HEK293 (cell line): Measurements from ENCODE around the gene C12orf42.

ENCODE experiments used
- CTCF ChIA-PET: fragments of 350-600 bp; formaldehyde crosslinking; extraction: SDS; loops from one replicate; lab custom pipeline; 2021; ENCODE audit warnings: antibody characterized with exemption; lab: Yijun Ruan, JAX
- POLR2A ChIA-PET: fragments of 300-600 bp; formaldehyde crosslinking; extraction: SDS; loops from one replicate; lab custom pipeline; 2020; ENCODE audit warnings: antibody characterized with exemption, inconsistent platforms; lab: Yijun Ruan, JAX
- H3K27ac ChIP-seq: fragments of 200-500 bp; sonication (Bioruptor generic); 2 replicates; pipeline ENCODE4 v1.5.1; 2014; ENCODE audit warnings: low read depth, low read length, control low read depth, inconsistent platforms; ENCODE audit errors: extremely low read depth
- H3K36me3 ChIP-seq, 2 experiments: fragments of 200-500 bp in 1 of 2; sonication (Bioruptor generic) in 1 of 2; 1 replicate in 1 of 2; 2 replicates in 1 of 2; pipeline ENCODE4 v1.5.1; 2014 to 2017; ENCODE audit warnings: inconsistent platforms in 2 of 2, low read length in 2 of 2; ENCODE audit not compliant: control insufficient read depth in 2 of 2, insufficient read depth in 1 of 2
- H3K4me1 ChIP-seq: fragments of 200-500 bp; sonication (Bioruptor generic); 2 replicates; pipeline ENCODE4 v1.5.1; 2014; ENCODE audit warnings: mild to moderate bottlenecking, low read length, inconsistent platforms; ENCODE audit not compliant: control insufficient read depth, insufficient read depth
- H3K4me3 ChIP-seq: 2 replicates; pipeline ENCODE4 v1.5.1; 2011; ENCODE audit warnings: low read depth, mild to moderate bottlenecking, control low read depth, low read length, moderate library complexity
- H3K9me3 ChIP-seq: fragments of 200-500 bp; sonication (Bioruptor generic); 2 replicates; pipeline ENCODE4 v1.5.1; 2014; ENCODE audit warnings: low read depth, low read length, inconsistent platforms; ENCODE audit not compliant: control insufficient read depth, insufficient read depth
- OSR2 ChIP-seq: fragments of 450-650 bp; formaldehyde crosslinking; IDR thresholded peaks from 2 replicates; pipeline ENCODE4 v1.5.1; 2016; ENCODE audit warnings: missing biosample characterization, missing genetic modification characterization
- PBX3 ChIP-seq: sonication (generic); formaldehyde crosslinking; IDR thresholded peaks from 2 replicates; pipeline ENCODE4 v1.8.1; 2022; ENCODE audit warnings: mild to moderate bottlenecking, moderate library complexity, missing genetic modification reagents
- WT1 ChIP-seq: fragments of 450-650 bp; formaldehyde crosslinking; IDR thresholded peaks from 2 replicates; pipeline ENCODE4 v1.5.1; 2016; ENCODE audit warnings: missing biosample characterization, missing genetic modification characterization
- ZBTB6 ChIP-seq: fragments of 450-650 bp; formaldehyde crosslinking; IDR thresholded peaks from 2 replicates; pipeline ENCODE4 v1.5.1; 2017; ENCODE audit warnings: missing biosample characterization, missing genetic modification characterization
- ZNF132 ChIP-seq: fragments of 450-650 bp; formaldehyde crosslinking; IDR thresholded peaks from 2 replicates; pipeline ENCODE4 v1.5.1; 2017; ENCODE audit warnings: missing biosample characterization, missing genetic modification characterization, borderline replicate concordance
- ZNF140 ChIP-seq: fragments of 450-650 bp; formaldehyde crosslinking; IDR thresholded peaks from 2 replicates; pipeline ENCODE4 v1.5.1; 2016; ENCODE audit warnings: missing biosample characterization, missing genetic modification characterization
- ZNF155 ChIP-seq: fragments of 450-650 bp; formaldehyde crosslinking; IDR thresholded peaks from 2 replicates; pipeline ENCODE4 v1.5.1; 2016; ENCODE audit warnings: missing biosample characterization, missing genetic modification characterization
- ZNF157 ChIP-seq: fragments of 450-650 bp; formaldehyde crosslinking; IDR thresholded peaks from 2 replicates; pipeline ENCODE4 v1.5.1; 2016; ENCODE audit warnings: missing biosample characterization, missing genetic modification characterization
- ZNF174 ChIP-seq: fragments of 450-650 bp; formaldehyde crosslinking; IDR thresholded peaks from 2 replicates; pipeline ENCODE4 v1.5.0; 2017; ENCODE audit warnings: missing biosample characterization, mild to moderate bottlenecking, missing genetic modification characterization
- ZNF175 ChIP-seq: fragments of 450-650 bp; formaldehyde crosslinking; IDR thresholded peaks from 2 replicates; pipeline ENCODE4 v1.5.1; 2016; ENCODE audit warnings: missing biosample characterization, missing genetic modification characterization
- ZNF18 ChIP-seq: fragments of 450-650 bp; formaldehyde crosslinking; IDR thresholded peaks from 2 replicates; pipeline ENCODE4 v1.5.1; 2016; ENCODE audit warnings: missing biosample characterization, missing genetic modification characterization
- ZNF19 ChIP-seq: fragments of 450-650 bp; formaldehyde crosslinking; IDR thresholded peaks from 2 replicates; pipeline ENCODE4; 2016; ENCODE audit warnings: missing biosample characterization, missing genetic modification characterization, low read depth
- ZNF266 ChIP-seq: fragments of 450-650 bp; formaldehyde crosslinking; IDR thresholded peaks from 2 replicates; pipeline ENCODE4 v1.5.1; 2016; ENCODE audit warnings: missing biosample characterization, missing genetic modification characterization, low read depth
- ZNF280C ChIP-seq: fragments of 450-650 bp; formaldehyde crosslinking; IDR thresholded peaks from 2 replicates; pipeline ENCODE4 v1.5.1; 2016; ENCODE audit warnings: missing biosample characterization, missing genetic modification characterization
- ZNF324 ChIP-seq: fragments of 450-650 bp; formaldehyde crosslinking; IDR thresholded peaks from 2 replicates; pipeline ENCODE4 v1.5.1; 2016; ENCODE audit warnings: missing biosample characterization, missing genetic modification characterization
- ZNF514 ChIP-seq: fragments of 450-650 bp; formaldehyde crosslinking; IDR thresholded peaks from 2 replicates; pipeline ENCODE4 v1.5.1; 2016; ENCODE audit warnings: missing biosample characterization, missing genetic modification characterization
- ZNF518A ChIP-seq: fragments of 450-650 bp; formaldehyde crosslinking; conservative IDR thresholded peaks from 2 replicates; pipeline ENCODE4 v1.5.1; 2016; ENCODE audit warnings: low read depth, missing biosample characterization, missing genetic modification characterization
- ZNF529 ChIP-seq: fragments of 450-650 bp; formaldehyde crosslinking; IDR thresholded peaks from 2 replicates; pipeline ENCODE4 v1.5.1; 2017; ENCODE audit warnings: missing genetic modification characterization, missing biosample characterization; ENCODE audit not compliant: insufficient replicate concordance
- ZNF624 ChIP-seq: fragments of 450-650 bp; formaldehyde crosslinking; IDR thresholded peaks from 2 replicates; pipeline ENCODE4 v1.5.1; 2017; ENCODE audit warnings: missing biosample characterization, missing genetic modification characterization
- ZNF639 ChIP-seq: fragments of 450-650 bp; formaldehyde crosslinking; IDR thresholded peaks from 2 replicates; pipeline ENCODE4 v1.5.1; 2016; ENCODE audit warnings: missing biosample characterization, missing genetic modification characterization
- ZNF645 ChIP-seq: fragments of 450-650 bp; formaldehyde crosslinking; IDR thresholded peaks from 2 replicates; pipeline ENCODE4; 2016; ENCODE audit warnings: missing biosample characterization, missing genetic modification characterization
- ZNF664 ChIP-seq: fragments of 450-650 bp; formaldehyde crosslinking; IDR thresholded peaks from 2 replicates; pipeline ENCODE4 v1.5.1; 2016; ENCODE audit warnings: missing biosample characterization, missing genetic modification characterization

C12orf42 gene

GRCh38 chr12:103327676-103328075 is 168.1 kb downstream of the C12orf42 start:
- Histone ChIP-seq H3K36me3 (no peaks in the 10 kb centered on the region), H3K4me1 (no peaks in the 10 kb centered on the region), H3K27ac (no peak overlapping the region), H3K9me3 (no peaks in the 10 kb centered on the region), H3K4me3 (no peak overlapping the region)
- ChIA-PET POLR2A (no interaction called here), CTCF (no interaction called here)
- TF ChIP-seq ZNF639 (tag by site-specific recombination) (no peak), ZNF174 (no peak), ZNF132 (no peak), ZNF19 (no peak), WT1 (tag by site-specific recombination) (no peak), ZNF155 (tag by site-specific recombination) (no peak), ZNF266 (tag by site-specific recombination) (no peak), ZBTB6 (no peak), ZNF18 (tag by site-specific recombination) (no peak), ZNF529 (tag by site-specific recombination) (no peak)

GRCh38 chr12:103326190-103326589 is 169.6 kb downstream of the C12orf42 start:
- no peak for TF ChIP-seq ZNF514 (tag by site-specific recombination)
- TF ChIP-seq ZNF624: no peak
- TF ChIP-seq ZNF324 (tag by site-specific recombination): no peak
- TF ChIP-seq ZNF280C (tag by site-specific recombination): no peak
- no peak for TF ChIP-seq OSR2 (tag by site-specific recombination)
- TF ChIP-seq ZNF140: no peak
- TF ChIP-seq ZNF645 (tag by site-specific recombination): no peak
- no peak for TF ChIP-seq ZNF664 (tag by site-specific recombination)
- TF ChIP-seq ZNF157 (tag by site-specific recombination): no peak
- TF ChIP-seq PBX3 (CRISPR knock-in tag): no peak
- no peak for TF ChIP-seq ZNF175
- no peak for TF ChIP-seq ZNF518A (tag by site-specific recombination)
- Histone ChIP-seq H3K27ac (no peak overlapping the region), H3K36me3 (no peaks in the 10 kb centered on the region), H3K4me1 (no peaks in the 10 kb centered on the region), H3K4me3 (no peak overlapping the region), H3K9me3 (no peaks in the 10 kb centered on the region)
- CTCF ChIA-PET: interaction anchor here (0.7 to 2.4 kb wide), 4 partner anchors 90 to 379 kb away, joined by 3 to 12 read pairs (median 3); no protein-coding TSS in a partner anchor
- POLR2A ChIA-PET: no interaction called here
